Loucy (cell line): ENCODE measurements around the gene ARHGAP19.

Source experiments
- H2AFZ ChIP-seq: fragments of 200-600 bp; sonication (generic); 2 replicates; pipeline ENCODE4 v1.6.0; 2016; ENCODE audit warnings: antibody characterized with exemption, mild to moderate bottlenecking, low read length, moderate library complexity
- H3F3A ChIP-seq: fragments of 200-600 bp; 2 replicates; pipeline ENCODE4 v1.6.0; 2016; ENCODE audit warnings: antibody characterized with exemption, low read depth, mild to moderate bottlenecking
- H3K27me3 ChIP-seq: fragments of 200-600 bp; sonication (generic); 2 replicates; pipeline ENCODE4 v1.6.1; 2014; ENCODE audit warnings: low read length, mild to moderate bottlenecking; ENCODE audit not compliant: insufficient read depth, poor library complexity, severe bottlenecking
- H3K36me3 ChIP-seq: fragments of 200-600 bp; sonication (generic); 2 replicates; pipeline ENCODE4 v1.6.1; 2016; ENCODE audit warnings: low read length; ENCODE audit not compliant: insufficient read depth
- H3K4me1 ChIP-seq: fragments of 200-600 bp; sonication (generic); 2 replicates; pipeline ENCODE4 v1.5.1; 2014; ENCODE audit warnings: low read length, mild to moderate bottlenecking; ENCODE audit not compliant: insufficient read depth, poor library complexity, severe bottlenecking
- H3K4me2 ChIP-seq: fragments of 200-600 bp; sonication (generic); 2 replicates; pipeline ENCODE4 v1.6.0; 2014; ENCODE audit warnings: antibody characterized with exemption, low read length, low read depth, mild to moderate bottlenecking; ENCODE audit not compliant: poor library complexity, severe bottlenecking
- H3K4me3 ChIP-seq: fragments of 200-600 bp; sonication (generic); 2 replicates; pipeline ENCODE4 v1.5.1; 2014; ENCODE audit warnings: low read length, mild to moderate bottlenecking, mixed read lengths; ENCODE audit not compliant: poor library complexity, severe bottlenecking
- H3K79me2 ChIP-seq: fragments of 200-600 bp; sonication (generic); 2 replicates; pipeline ENCODE4 v1.6.1; 2014; ENCODE audit warnings: low read length; ENCODE audit not compliant: insufficient read depth
- H3K9ac ChIP-seq: fragments of 200-600 bp; sonication (generic); 2 replicates; pipeline ENCODE4 v1.6.0; 2014; ENCODE audit warnings: mild to moderate bottlenecking, low read depth, low read length, moderate library complexity; ENCODE audit not compliant: poor library complexity, severe bottlenecking
- H3K9me2 ChIP-seq: fragments of 200-600 bp; sonication (generic); replicated peaks from 2 replicates; pipeline ENCODE4 v1.6.1; 2016; ENCODE audit warnings: low read depth, low read length, mixed read lengths
- H3K9me3 ChIP-seq: fragments of 200-600 bp; sonication (generic); 2 replicates; pipeline ENCODE4 v1.6.1; 2014; ENCODE audit warnings: mild to moderate bottlenecking, antibody characterized with exemption, low read length, low read depth; ENCODE audit not compliant: insufficient read depth
- H4K20me1 ChIP-seq: fragments of 200-600 bp; sonication (generic); 2 replicates; pipeline ENCODE4 v1.6.0; 2014; ENCODE audit warnings: antibody characterized with exemption, low read length, mild to moderate bottlenecking; ENCODE audit not compliant: insufficient read depth, poor library complexity, severe bottlenecking
- EZH2phosphoT487 ChIP-seq: fragments of 200-600 bp; IDR thresholded peaks from 2 replicates; pipeline ENCODE4 v1.6.1; 2018; ENCODE audit warnings: antibody characterized with exemption, mild to moderate bottlenecking, moderate library complexity, borderline replicate concordance
- TF ChIP-seq, protein P1 (sequence below): fragments of 200-600 bp; sonication (generic); conservative IDR thresholded peaks from 2 replicates; pipeline ENCODE4 v1.5.1; 2014; ENCODE audit warnings: mild to moderate bottlenecking, antibody characterized with exemption, low read length

ARHGAP19 gene

DNA sequence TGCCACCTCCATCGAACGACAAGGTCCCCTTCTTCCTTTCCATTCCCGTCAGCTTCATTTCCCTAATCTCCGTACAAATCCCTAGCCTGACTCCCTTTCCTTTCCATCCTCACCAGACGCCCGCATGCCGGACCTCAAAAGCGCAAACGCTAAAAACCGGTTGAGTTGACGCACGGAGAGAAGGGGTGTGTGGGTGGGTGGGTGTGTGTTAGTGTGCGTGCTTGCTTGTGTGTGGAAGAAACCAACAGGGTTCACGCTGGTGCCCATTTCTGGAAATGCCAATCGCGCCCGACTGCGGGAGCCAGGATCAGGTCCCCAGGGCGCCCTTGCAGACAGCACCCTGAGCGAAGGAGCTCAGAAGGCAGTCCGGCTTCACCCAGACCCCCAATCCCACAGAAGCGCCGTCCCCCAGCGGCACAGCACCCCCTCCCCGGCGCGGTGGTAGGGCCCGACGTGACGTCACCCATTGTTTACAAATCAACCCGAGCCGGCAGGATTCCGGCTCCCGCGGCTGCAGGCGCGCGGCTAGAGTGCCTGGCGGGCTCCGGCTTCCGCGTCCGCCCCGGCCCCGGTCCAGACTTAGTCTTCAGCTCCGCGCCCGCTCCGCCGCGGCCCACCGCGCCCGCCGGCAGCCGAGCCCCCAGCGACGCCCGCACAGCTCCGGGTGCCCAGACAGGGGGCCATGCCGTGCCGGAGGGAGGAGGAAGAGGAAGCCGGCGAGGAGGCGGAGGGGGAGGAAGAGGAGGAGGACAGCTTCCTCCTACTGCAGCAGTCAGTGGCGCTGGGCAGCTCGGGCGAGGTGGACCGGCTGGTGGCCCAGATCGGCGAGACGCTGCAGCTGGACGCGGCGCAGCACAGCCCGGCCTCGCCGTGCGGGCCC is 26.6 kb upstream of the ARHGAP19 start, which contains the start of gene FRAT1:
TSS of gene FRAT1 (plus strand) at position 500 of the 880 bp plus-strand sequence. CDS start at position 683, 183 bp downstream.
- Histone ChIP-seq H4K20me1 (peaks cover 9% of the 10 kb centered on the region), H2AFZ (peak within 1 kb of the TSS; percentile 99), H3K9me2 (no peaks in the 10 kb centered on the region)

DNA sequence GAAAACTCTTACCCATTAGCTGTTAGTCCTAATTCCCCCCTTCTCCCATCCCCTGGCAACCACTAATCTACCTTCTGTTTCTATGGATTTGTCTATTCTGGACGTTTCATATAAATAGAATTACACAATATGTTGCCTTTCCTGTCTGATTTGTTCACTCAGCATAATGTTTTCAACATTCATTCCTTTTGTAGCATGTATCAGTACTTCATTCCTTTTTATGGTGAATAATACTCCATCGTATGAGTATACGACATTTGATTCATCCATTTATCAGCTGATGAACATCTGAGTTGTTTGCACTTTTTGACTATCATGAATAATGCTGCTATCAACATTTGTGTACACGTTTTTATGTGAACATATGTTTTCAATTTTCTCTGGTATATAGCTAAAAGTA is 22.2 kb upstream of the ARHGAP19 start:
- Histone ChIP-seq H3K4me2 (no peak overlapping the region), H3K79me2 (no peaks in the 10 kb centered on the region), H4K20me1 (no peaks in the 10 kb centered on the region), H3K36me3 (no peaks in the 10 kb centered on the region), H3K9me3 (no peaks in the 10 kb centered on the region), H3K9ac (no peak overlapping the region), H3K4me3 (no peak overlapping the region), H2AFZ (no peak overlapping the region), H3K9me2 (no peaks in the 10 kb centered on the region), H3K27me3 (no peaks in the 10 kb centered on the region), H3F3A (no peaks in the 10 kb centered on the region), H3K4me1 (no peaks in the 10 kb centered on the region)
- no peak for TF ChIP-seq EZH2phosphoT487
- TF ChIP-seq, protein P1, sequence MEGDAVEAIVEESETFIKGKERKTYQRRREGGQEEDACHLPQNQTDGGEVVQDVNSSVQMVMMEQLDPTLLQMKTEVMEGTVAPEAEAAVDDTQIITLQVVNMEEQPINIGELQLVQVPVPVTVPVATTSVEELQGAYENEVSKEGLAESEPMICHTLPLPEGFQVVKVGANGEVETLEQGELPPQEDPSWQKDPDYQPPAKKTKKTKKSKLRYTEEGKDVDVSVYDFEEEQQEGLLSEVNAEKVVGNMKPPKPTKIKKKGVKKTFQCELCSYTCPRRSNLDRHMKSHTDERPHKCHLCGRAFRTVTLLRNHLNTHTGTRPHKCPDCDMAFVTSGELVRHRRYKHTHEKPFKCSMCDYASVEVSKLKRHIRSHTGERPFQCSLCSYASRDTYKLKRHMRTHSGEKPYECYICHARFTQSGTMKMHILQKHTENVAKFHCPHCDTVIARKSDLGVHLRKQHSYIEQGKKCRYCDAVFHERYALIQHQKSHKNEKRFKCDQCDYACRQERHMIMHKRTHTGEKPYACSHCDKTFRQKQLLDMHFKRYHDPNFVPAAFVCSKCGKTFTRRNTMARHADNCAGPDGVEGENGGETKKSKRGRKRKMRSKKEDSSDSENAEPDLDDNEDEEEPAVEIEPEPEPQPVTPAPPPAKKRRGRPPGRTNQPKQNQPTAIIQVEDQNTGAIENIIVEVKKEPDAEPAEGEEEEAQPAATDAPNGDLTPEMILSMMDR = no peak

More for the DNA sequence above, 26.6 kb upstream of the ARHGAP19 start, which contains the start of gene FRAT1:
- Histone ChIP-seq H3K36me3 (no peaks in the 10 kb centered on the region), H3K27me3 (no peaks in the 10 kb centered on the region), H3K4me2 (peak within 1 kb of the TSS; percentile 98), H3K9ac (peak within 1 kb of the TSS; percentile 88), H3K79me2 (peaks cover 17% of the 10 kb centered on the region; the same call in 1 of the 2 replicates), H3K4me1 (peaks cover 16% of the 10 kb centered on the region), H3K4me3 (peak within 1 kb of the TSS; percentile 94), H3K9me3 (no peaks in the 10 kb centered on the region), H3F3A (no peaks in the 10 kb centered on the region)
- TF ChIP-seq, protein P1 = no peak
- TF ChIP-seq EZH2phosphoT487 = no peak

DNA sequence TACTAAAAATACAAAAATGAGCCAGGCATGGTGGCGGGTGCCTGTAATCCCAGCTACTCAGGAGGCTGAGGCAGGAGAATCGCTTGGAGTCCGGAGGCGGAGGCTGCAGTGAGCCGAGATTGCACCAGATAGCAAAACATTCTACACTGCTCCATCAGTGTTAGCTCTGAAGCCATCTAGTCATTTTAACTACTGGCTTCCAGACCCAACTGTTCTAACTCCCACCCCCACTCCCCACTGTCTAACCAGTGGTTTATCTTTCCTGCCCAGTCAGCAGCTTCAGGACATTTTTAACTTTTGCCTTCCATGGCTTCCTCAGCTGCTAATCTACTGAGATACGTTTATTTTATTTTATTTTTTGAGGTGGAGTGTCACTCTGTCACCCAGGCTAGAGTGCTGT is 20.5 kb upstream of the ARHGAP19 start:
- Histone ChIP-seq H3K4me2 (no peak overlapping the region), H3K27me3 (no peaks in the 10 kb centered on the region), H3F3A (no peaks in the 10 kb centered on the region), H3K79me2 (no peaks in the 10 kb centered on the region), H3K9me2 (no peaks in the 10 kb centered on the region), H4K20me1 (no peaks in the 10 kb centered on the region), H3K9me3 (no peaks in the 10 kb centered on the region), H3K36me3 (no peaks in the 10 kb centered on the region), H2AFZ (no peak overlapping the region), H3K4me1 (no peaks in the 10 kb centered on the region), H3K4me3 (no peak overlapping the region), H3K9ac (no peak overlapping the region)
- TF ChIP-seq EZH2phosphoT487 = no peak
- TF ChIP-seq, protein P1 = no peak
